Small intestine (tissue), 7 donors: Measurements from ENCODE around the gene ZNF468. TPM values are rescaled to one million over a fixed set of nuclear protein-coding genes. Genes with fewer than 3 reads are reported as not detected.
A peak's percentile ranks its signal among the peaks of the same experiment; 100 is the strongest.
"Not testable (repeated sequence)": the region's sequence is repeated elsewhere in the genome, so short reads cannot be mapped to it uniquely, and the experiment has no call there.

Experiments used
- DNase-seq, 2 donors: peaks; one replicate each; pipeline versions ENCODE4 v3.0.0 to v3.0.0-alpha.2; 2013
- FAIRE-seq: peaks from 2 replicates; lab custom pipeline; 2012; peaks lifted over from hg19 to GRCh38; lab: Jason Lieb, UNC
- H3K27ac ChIP-seq, 3 donors: one replicate each; pipeline ENCODE4 v1.5.1; 2013; ENCODE audit warnings: low read length in 2 of 3, mild to moderate bottlenecking in 2 of 3, control low read depth in 1 of 3, inconsistent platforms in 1 of 3, low read depth in 1 of 3, moderate library complexity in 1 of 3
- H3K27me3 ChIP-seq, 3 donors: one replicate each; pipeline ENCODE4 v1.6.1; 2013; ENCODE audit warnings: low read length in 3 of 3, inconsistent platforms in 1 of 3; ENCODE audit not compliant: control insufficient read depth in 3 of 3, insufficient read depth in 3 of 3
- H3K36me3 ChIP-seq, 3 donors: one replicate each; pipeline ENCODE4 v1.6.1; 2013; ENCODE audit warnings: low read length in 3 of 3, inconsistent platforms in 1 of 3, low read depth in 1 of 3, mild to moderate bottlenecking in 1 of 3, moderate library complexity in 1 of 3; ENCODE audit not compliant: control insufficient read depth in 3 of 3, insufficient read depth in 2 of 3
- H3K4me1 ChIP-seq, 3 donors: one replicate each; pipeline ENCODE4 v1.6.1; 2013; ENCODE audit warnings: low read length in 2 of 3, inconsistent platforms in 1 of 3, low read depth in 1 of 3, mild to moderate bottlenecking in 1 of 3, moderate library complexity in 1 of 3; ENCODE audit not compliant: control insufficient read depth in 3 of 3, insufficient read depth in 2 of 3
- H3K4me3 ChIP-seq, 3 donors: one replicate each; pipeline ENCODE4 v1.5.1; 2013; ENCODE audit warnings: low read length in 3 of 3, control low read depth in 1 of 3, inconsistent platforms in 1 of 3, low read depth in 1 of 3, mild to moderate bottlenecking in 1 of 3, moderate library complexity in 1 of 3
- H3K9me3 ChIP-seq, 2 donors: one replicate each; pipeline ENCODE4 v1.6.1; 2013; ENCODE audit warnings: low read depth in 1 of 2, low read length in 1 of 2; ENCODE audit not compliant: control insufficient read depth in 2 of 2, insufficient read depth in 1 of 2
- WGBS, 3 donors: extraction: QIAGEN DNeasy Blood & Tissue Kit; methylation state at CpG; one replicate each; pipeline ENCODE4 v1.1.7; 2013; 5-methylcytosine and 5-hydroxymethylcytosine counted together
- polyA plus RNA-seq, 4 donors: library from polyadenylated mRNA; stranded (reverse) in 3 of 4; unstranded in 1 of 4; fragments of 200-250 nt in 3 of 4; fragments of 120-200 nt in 1 of 4; gene quantifications; one replicate each; pipeline versions ENCODE4 v1.2.1 to v1.2.3, GENCODE V29; 2013
- donor health status: healthy with polysubstance abuse.
- donor health status: control.
- donor health status: control.
- donor health status: Bipolar disorder and iron deficiency.
- donor health status: healthy.

The ZNF468 gene
- polyA plus RNA-seq, 4 donors = 7.0 to 42.8 (median 10.4) TPM

- H3K4me3 ChIP-seq = peak overlapping the region; percentile 73 to 84 (median 77)
- H3K27ac ChIP-seq = peak overlapping the region; percentile 91 to 98 (median 95)
- no peak for FAIRE-seq
- H3K4me1 ChIP-seq = peaks cover 0 to 4% (median 4%) of the 10 kb centered on the region in 3 donors
- peaks cover 0 to 6% of the 10 kb centered on the region in 2 donors for H3K9me3 ChIP-seq
- H3K36me3 ChIP-seq = peaks cover 0 to 24% (median 3%) of the 10 kb centered on the region in 3 donors
- 40 to 51% (median 46%) methylated on average over 24 of the region's 24 CpGs for WGBS, 3 donors
- no peaks in the 10 kb centered on the region for H3K27me3 ChIP-seq
- peak; percentile 60 to 75 for DNase-seq
Measured at GRCh38 chr19:52896431-52897137, 39.2 kb upstream of the ZNF468 start.

- Histone ChIP-seq H3K4me1 (peaks cover 0 to 2% (median under 1%) of the 10 kb centered on the region in 3 donors), H3K4me3 (no peak overlapping the region), H3K36me3 (peaks cover 6 to 58% (median 11%) of the 10 kb centered on the region in 3 donors), H3K9me3 (peaks cover 0 to 17% of the 10 kb centered on the region in 2 donors), H3K27me3 (no peaks in the 10 kb centered on the region), H3K27ac (no peak overlapping the region)
- DNase-seq (no peak), FAIRE-seq (no peak)
- 56 to 63% (median 57%) methylated on average over 4 of the region's 4 CpGs for WGBS, 3 donors
Measured at GRCh38 chr19:52891336-52891735, 33.9 kb upstream of the ZNF468 start.

- no peak overlapping the region for H3K27ac ChIP-seq
- FAIRE-seq (no peak), DNase-seq (no peak)
- no peaks in the 10 kb centered on the region for H3K4me1 ChIP-seq
- no peak overlapping the region for H3K4me3 ChIP-seq
- no peaks in the 10 kb centered on the region for H3K27me3 ChIP-seq
- H3K36me3 ChIP-seq = peaks cover 12 to 64% (median 18%) of the 10 kb centered on the region in 3 donors
- WGBS, 3 donors = 93 to 99% (median 95%) methylated on average over 4 of the region's 4 CpGs
- peaks cover 0 to 26% of the 10 kb centered on the region in 2 donors for H3K9me3 ChIP-seq
Measured at GRCh38 chr19:52889931-52890330, 32.5 kb upstream of the ZNF468 start.

- Histone ChIP-seq H3K36me3 (peaks cover 15 to 71% (median 25%) of the 10 kb centered on the region in 3 donors), H3K9me3 (peaks cover 0 to 34% of the 10 kb centered on the region in 2 donors), H3K4me1 (no peaks in the 10 kb centered on the region), H3K27ac (no peak overlapping the region), H3K27me3 (no peaks in the 10 kb centered on the region), H3K4me3 (no peak overlapping the region)
- no peak for FAIRE-seq
- WGBS, 3 donors = 81 to 97% (median 94%) methylated on average over 7 of the region's 7 CpGs
- DNase-seq = no peak
Measured at GRCh38 chr19:52889076-52889475, 31.7 kb upstream of the ZNF468 start.

- DNase-seq (no peak), FAIRE-seq (no peak)
- H3K27ac ChIP-seq = no peak overlapping the region
- H3K9me3 ChIP-seq = peaks cover 8 to 65% of the 10 kb centered on the region in 2 donors
- no peaks in the 10 kb centered on the region for H3K27me3 ChIP-seq
- peaks cover 28 to 46% (median 44%) of the 10 kb centered on the region in 3 donors for H3K36me3 ChIP-seq
- no peaks in the 10 kb centered on the region for H3K4me1 ChIP-seq
- 88 to 92% (median 89%) methylated on average over 11 of the region's 11 CpGs for WGBS, 3 donors
- H3K4me3 ChIP-seq = no peak overlapping the region
Measured at GRCh38 chr19:52880895-52881389, 23.5 kb upstream of the ZNF468 start.

GRCh38 chr19:52872996-52873395 is 15.6 kb upstream of the ZNF468 start:
- not testable (repeated sequence) for FAIRE-seq, H3K4me3 ChIP-seq, H3K27ac ChIP-seq, H3K27me3 ChIP-seq, DNase-seq, H3K36me3 ChIP-seq, H3K4me1 ChIP-seq
- H3K9me3 ChIP-seq = peaks cover 3 to 39% of the 10 kb centered on the region in 2 donors
- 66 to 73% (median 70%) methylated on average over 6 of the region's 6 CpGs for WGBS, 3 donors

- FAIRE-seq = no peak
Measured at GRCh38 chr19:52871466-52871865, 14.0 kb upstream of the ZNF468 start.

GRCh38 chr19:52868031-52868430 is 10.6 kb upstream of the ZNF468 start:
- peaks cover 1 to 32% of the 10 kb centered on the region in 2 donors for H3K9me3 ChIP-seq
- not testable (repeated sequence) for H3K4me3 ChIP-seq, H3K36me3 ChIP-seq, DNase-seq, H3K27ac ChIP-seq, H3K27me3 ChIP-seq, FAIRE-seq, H3K4me1 ChIP-seq
- WGBS, 3 donors = 92 to 96% (median 92%) methylated on average over 11 of the region's 11 CpGs

More at GRCh38 chr19:52871466-52871865, 14.0 kb upstream of the ZNF468 start:
- 90 to 93% (median 91%) methylated on average over 3 of the region's 3 CpGs for WGBS, 3 donors
- Histone ChIP-seq H3K27ac (no peak overlapping the region), H3K27me3 (no peaks in the 10 kb centered on the region), H3K4me1 (no peaks in the 10 kb centered on the region), H3K9me3 (peaks cover 3 to 37% of the 10 kb centered on the region in 2 donors), H3K4me3 (no peak overlapping the region), H3K36me3 (peaks cover 0 to 3% (median 0%) of the 10 kb centered on the region in 3 donors)
- no peak for DNase-seq
